GM08714 (cell line): ENCODE data around the gene SHQ1.
"Not testable (repeated sequence)": the region's sequence is repeated elsewhere in the genome, so short reads cannot be mapped to it uniquely, and the experiment has no call there.

Experiments
- H3K4me3 ChIP-seq: fragments of 200-500 bp; sonication (Bioruptor generic); 2 replicates; pipeline ENCODE4 v1.5.1; 2014; ENCODE audit warnings: mild to moderate bottlenecking, low read length, inconsistent platforms
- ZNF274 ChIP-seq: IDR thresholded peaks from 2 replicates; pipeline ENCODE4 v1.6.1; 2012; ENCODE audit warnings: mild to moderate bottlenecking, low read depth, low read length

SHQ1 gene

GRCh38 chr3:72733676-72734075, 114.6 kb downstream of the SHQ1 start:
- TF ChIP-seq ZNF274 = no peak
- no peak overlapping the region for H3K4me3 ChIP-seq

DNA sequence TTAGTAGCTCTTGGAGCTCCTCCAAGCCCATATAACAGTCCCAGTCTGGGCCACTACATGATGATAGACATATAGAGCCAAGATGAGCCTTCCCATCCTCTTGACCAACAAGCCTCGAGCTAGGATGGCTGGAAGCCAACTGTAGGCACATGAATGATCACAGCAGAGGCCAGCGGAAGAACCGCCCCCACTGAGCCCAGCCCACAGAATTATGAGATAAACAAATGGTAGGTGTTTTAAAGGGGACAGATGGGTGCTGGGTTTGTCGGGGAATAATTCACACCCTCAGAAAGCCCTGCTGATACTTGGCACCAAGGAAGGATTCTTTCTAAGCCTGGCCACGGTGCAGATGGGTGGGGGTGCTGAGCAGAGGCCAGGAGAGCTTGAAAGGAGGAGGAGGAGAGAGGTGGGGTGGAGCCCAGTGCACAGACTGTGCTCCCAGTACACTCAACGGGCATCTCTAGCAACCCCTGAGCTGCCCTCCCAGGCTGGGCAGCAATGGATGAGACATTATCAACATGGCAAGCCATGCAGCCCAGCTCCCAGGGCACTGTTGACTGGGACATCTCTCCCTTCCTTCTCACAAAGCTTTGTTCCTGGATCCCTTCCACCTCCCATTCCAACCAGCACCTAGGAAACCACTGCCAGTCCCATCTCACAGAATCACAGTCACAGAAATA, 115.4 kb downstream of the SHQ1 start:
- H3K4me3 ChIP-seq = not testable (repeated sequence)

GRCh38 chr3:72728958-72729467, 119.2 kb downstream of the SHQ1 start:
- no peak overlapping the region for H3K4me3 ChIP-seq
- no peak for TF ChIP-seq ZNF274

GRCh38 chr3:72728329-72728889, 119.8 kb downstream of the SHQ1 start:
- no peak for TF ChIP-seq ZNF274
- no peak overlapping the region for H3K4me3 ChIP-seq

GRCh38 chr3:72727726-72728125, 120.5 kb downstream of the SHQ1 start:
- H3K4me3 ChIP-seq = no peak overlapping the region
- no peak for TF ChIP-seq ZNF274

DNA sequence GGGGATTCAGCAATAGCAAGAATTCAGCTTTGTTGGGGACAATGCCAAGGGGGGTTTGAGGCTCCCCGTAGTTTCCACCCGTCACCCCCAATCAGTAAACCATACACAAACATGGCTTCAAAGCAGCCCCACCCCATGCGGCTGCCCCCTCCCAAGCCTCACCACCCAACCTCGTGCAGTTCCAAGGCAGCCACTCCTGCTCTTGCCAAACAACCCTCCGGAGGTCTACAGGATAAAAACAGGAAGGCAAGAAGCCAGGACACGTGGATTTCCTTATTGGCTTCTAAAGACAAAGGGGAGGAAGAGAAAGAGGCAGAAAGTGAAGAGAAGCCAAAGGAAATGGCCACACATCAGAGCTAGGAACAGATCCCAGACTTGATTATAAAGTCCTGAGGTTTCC, 121.1 kb downstream of the SHQ1 start:
- no peak for TF ChIP-seq ZNF274
- no peak overlapping the region for H3K4me3 ChIP-seq

DNA sequence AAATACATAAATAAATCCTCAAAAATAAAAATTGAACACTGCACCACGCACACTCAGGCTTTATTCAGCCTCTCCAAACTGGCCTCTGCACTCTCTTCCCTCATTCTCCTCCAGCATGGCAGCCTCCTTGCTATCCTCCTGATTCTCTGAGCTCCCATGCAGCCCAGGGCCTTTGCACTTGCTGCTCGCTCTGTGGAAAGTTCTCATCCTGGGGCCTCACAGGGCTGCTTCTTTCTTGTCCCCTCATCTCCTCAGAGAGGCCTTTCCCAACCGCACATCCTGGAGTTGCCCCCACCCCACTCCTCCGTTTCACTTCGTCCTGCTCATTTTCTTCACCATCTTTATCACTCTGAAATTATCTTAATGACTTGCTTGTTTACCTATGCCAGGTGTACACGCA, 123.0 kb downstream of the SHQ1 start:
- H3K4me3 ChIP-seq = no peak overlapping the region
- no peak for TF ChIP-seq ZNF274

GRCh38 chr3:72724070-72724469, 124.2 kb downstream of the SHQ1 start:
- H3K4me3 ChIP-seq = no peak overlapping the region
- TF ChIP-seq ZNF274 = no peak

GRCh38 chr3:72722930-72723726, 125.1 kb downstream of the SHQ1 start:
- TF ChIP-seq ZNF274 = no peak
- no peak overlapping the region for H3K4me3 ChIP-seq

GRCh38 chr3:72721683-72722381, 126.4 kb downstream of the SHQ1 start:
- TF ChIP-seq ZNF274 = no peak
- no peak overlapping the region for H3K4me3 ChIP-seq

DNA sequence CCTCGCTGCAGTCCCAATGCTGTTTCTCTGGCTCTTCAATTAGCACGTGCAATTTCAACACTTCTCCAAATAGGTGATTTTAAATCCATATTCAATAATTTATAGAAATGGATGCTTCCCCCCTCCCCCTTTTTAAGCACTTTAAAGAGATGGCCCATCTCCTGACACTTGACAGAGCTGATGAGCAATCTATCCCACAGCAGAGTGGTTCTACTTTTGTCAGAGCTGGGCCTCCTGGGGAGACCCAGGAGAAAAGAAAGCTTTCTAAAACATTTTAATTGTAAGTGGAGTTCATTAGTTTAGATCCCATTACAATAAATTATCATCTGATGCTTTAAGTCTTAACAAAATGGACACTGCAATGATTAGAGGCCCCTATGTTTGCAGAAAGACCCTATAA, 127.7 kb downstream of the SHQ1 start:
- H3K4me3 ChIP-seq = no peak overlapping the region
- no peak for TF ChIP-seq ZNF274

- TF ChIP-seq ZNF274 = no peak
These were observed 129.1 kb downstream of the SHQ1 start for GRCh38 chr3:72719137-72719536.

GRCh38 chr3:72714135-72714534, 134.1 kb downstream of the SHQ1 start:
- not testable (repeated sequence) for H3K4me3 ChIP-seq

More at GRCh38 chr3:72719137-72719536, 129.1 kb downstream of the SHQ1 start:
- no peak overlapping the region for H3K4me3 ChIP-seq

DNA sequence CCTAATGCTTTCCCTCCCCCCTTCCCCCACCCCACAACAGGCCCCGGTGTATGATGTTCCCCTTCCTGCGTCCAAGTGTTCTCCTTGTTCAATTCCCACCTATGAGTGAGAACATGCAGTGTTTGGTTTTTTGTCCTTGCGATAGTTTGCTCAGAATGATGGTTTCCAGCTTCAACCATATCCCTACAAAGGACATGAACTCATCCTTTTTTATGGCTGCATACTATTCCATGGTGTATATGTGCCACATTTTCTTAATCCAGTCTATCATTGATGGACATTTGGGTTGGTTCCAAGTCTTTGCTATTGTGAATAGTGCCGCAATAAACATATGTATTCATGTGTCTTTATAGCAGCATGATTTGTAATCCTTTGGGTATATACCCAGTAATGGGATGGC, 137.8 kb downstream of the SHQ1 start:
- H3K4me3 ChIP-seq = not testable (repeated sequence)
